SU-DHL-6 (cell line): ENCODE results near the gene KIF12.
"Not testable (repeated sequence)": the region's sequence is repeated elsewhere in the genome, so short reads cannot be mapped to it uniquely, and the experiment has no call there.

ENCODE experiments used
- H2AFZ ChIP-seq: fragments of 200-600 bp; sonication (generic); 2 replicates; pipeline ENCODE4 v1.6.1; 2014; ENCODE audit warnings: low read depth, mild to moderate bottlenecking, moderate library complexity, mixed read lengths, antibody characterized with exemption, low read length; ENCODE audit not compliant: severe bottlenecking
- H3F3A ChIP-seq: fragments of 200-600 bp; shearing (Covaris generic); 2 replicates; pipeline ENCODE4 v1.6.0; 2016; ENCODE audit warnings: antibody characterized with exemption, mild to moderate bottlenecking; ENCODE audit not compliant: insufficient read depth
- H3K27ac ChIP-seq: fragments of 200-600 bp; sonication (generic); 2 replicates; pipeline ENCODE4 v1.5.1; 2016; ENCODE audit warnings: low read depth, mild to moderate bottlenecking, low read length, moderate library complexity, mixed read lengths
- H3K27me3 ChIP-seq: fragments of 200-600 bp; sonication (generic), shearing (Covaris generic); 2 replicates; pipeline ENCODE4 v1.6.0; 2014; ENCODE audit warnings: mild to moderate bottlenecking, low read length
- H3K36me3 ChIP-seq: fragments of 200-600 bp; sonication (generic); 2 replicates; pipeline ENCODE4 v1.6.1; 2014; ENCODE audit warnings: mild to moderate bottlenecking, low read length, mixed read lengths
- H3K4me2 ChIP-seq: fragments of 300-600, 200-600 bp; shearing (Covaris generic), sonication (generic); 2 replicates; pipeline ENCODE4 v1.6.0; 2014; ENCODE audit warnings: low read length, low read depth, mild to moderate bottlenecking; ENCODE audit not compliant: poor library complexity, severe bottlenecking
- H3K4me3 ChIP-seq: fragments of 200-600 bp; sonication (generic); 2 replicates; pipeline ENCODE4 v1.5.1; 2014; ENCODE audit warnings: antibody characterized with exemption, low read length, mild to moderate bottlenecking, mixed read lengths; ENCODE audit not compliant: insufficient read depth, poor library complexity, severe bottlenecking
- H3K79me2 ChIP-seq: fragments of 200-600 bp; sonication (generic); 2 replicates; pipeline ENCODE4 v1.6.1; 2014; ENCODE audit warnings: mild to moderate bottlenecking, low read length, moderate library complexity; ENCODE audit not compliant: insufficient read depth
- H3K9ac ChIP-seq: fragments of 200-600 bp; sonication (generic); 2 replicates; pipeline ENCODE4 v1.7.0; 2014; ENCODE audit warnings: mild to moderate bottlenecking, low read length
- H3K9me2 ChIP-seq: fragments of 200-600 bp; sonication (generic); replicated peaks from 2 replicates; pipeline ENCODE4 v1.6.1; 2014; ENCODE audit warnings: low read length; ENCODE audit not compliant: insufficient read depth
- H3K9me3 ChIP-seq: fragments of 200-600 bp; sonication (generic); 2 replicates; pipeline ENCODE4 v1.6.1; 2014; ENCODE audit warnings: low read length, mixed read lengths; ENCODE audit not compliant: insufficient read depth
- H4K20me1 ChIP-seq: fragments of 200-600 bp; sonication (generic); 2 replicates; pipeline ENCODE4 v1.6.1; 2014; ENCODE audit warnings: low read depth, mild to moderate bottlenecking, antibody characterized with exemption, low read length, moderate library complexity, mixed read lengths
- EZH2phosphoT487 ChIP-seq: fragments of 200-600 bp; sonication (generic), shearing (Covaris generic); conservative IDR thresholded peaks from 2 replicates; pipeline ENCODE4 v1.6.1; 2018; ENCODE audit warnings: mild to moderate bottlenecking, antibody characterized with exemption, low read length, moderate library complexity, mixed read lengths
- TF ChIP-seq, protein P1 (sequence below): fragments of 200-600 bp; sonication (generic); IDR thresholded peaks from one replicate; pipeline ENCODE4 v1.5.1; 2017; ENCODE audit warnings: antibody characterized with exemption, mild to moderate bottlenecking, low read length, moderate library complexity; ENCODE audit not compliant: insufficient read depth, poor library complexity, severe bottlenecking

KIF12 gene

DNA sequence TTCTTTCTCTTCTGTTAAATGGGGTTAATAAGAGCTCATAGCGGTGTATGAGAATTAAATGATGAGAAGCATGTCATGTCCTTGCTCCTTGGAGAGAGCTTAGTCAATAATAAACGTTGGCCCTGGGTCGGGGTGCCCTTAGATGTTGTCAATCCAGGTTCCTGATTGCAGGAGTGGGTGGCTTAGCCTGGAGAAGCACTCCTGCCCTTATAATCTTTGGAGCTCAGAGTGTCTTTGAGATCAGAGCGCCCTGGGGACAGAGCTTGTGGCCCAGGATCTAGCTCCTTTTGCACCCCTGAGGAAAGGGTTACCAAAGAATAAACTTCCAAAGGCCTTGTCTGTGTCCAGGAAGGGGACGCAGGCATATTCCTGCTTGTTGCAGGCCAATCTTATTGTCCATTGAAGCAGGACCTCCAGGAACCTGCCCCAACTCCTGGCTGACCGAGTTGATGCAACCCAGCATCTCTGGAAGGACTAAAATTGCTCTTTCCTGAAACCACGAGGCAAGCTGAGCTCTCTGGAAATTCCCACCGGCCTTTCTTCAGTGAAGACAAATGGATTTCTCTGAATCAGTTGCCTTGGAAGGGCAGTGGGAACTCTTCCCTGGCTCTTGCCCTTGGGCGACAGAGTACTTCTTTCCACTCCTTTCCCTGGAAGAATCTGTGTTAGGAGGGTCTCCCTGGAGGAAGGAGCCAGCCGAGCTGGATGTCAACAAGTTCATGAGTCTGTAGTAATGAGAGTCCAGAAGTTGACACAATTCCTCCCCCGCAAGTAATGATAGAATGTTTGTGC lies 14.6 kb downstream of the KIF12 start:
- Histone ChIP-seq H3K36me3 (no peaks in the 10 kb centered on the region), H2AFZ (no peak overlapping the region), H4K20me1 (no peaks in the 10 kb centered on the region), H3F3A (no peaks in the 10 kb centered on the region), H3K4me2 (no peak overlapping the region), H3K27me3 (no peaks in the 10 kb centered on the region), H3K9ac (no peak overlapping the region), H3K27ac (no peak overlapping the region), H3K9me3 (no peaks in the 10 kb centered on the region), H3K79me2 (no peaks in the 10 kb centered on the region), H3K4me3 (no peak overlapping the region), H3K9me2 (no peaks in the 10 kb centered on the region)
- TF ChIP-seq, protein P1, sequence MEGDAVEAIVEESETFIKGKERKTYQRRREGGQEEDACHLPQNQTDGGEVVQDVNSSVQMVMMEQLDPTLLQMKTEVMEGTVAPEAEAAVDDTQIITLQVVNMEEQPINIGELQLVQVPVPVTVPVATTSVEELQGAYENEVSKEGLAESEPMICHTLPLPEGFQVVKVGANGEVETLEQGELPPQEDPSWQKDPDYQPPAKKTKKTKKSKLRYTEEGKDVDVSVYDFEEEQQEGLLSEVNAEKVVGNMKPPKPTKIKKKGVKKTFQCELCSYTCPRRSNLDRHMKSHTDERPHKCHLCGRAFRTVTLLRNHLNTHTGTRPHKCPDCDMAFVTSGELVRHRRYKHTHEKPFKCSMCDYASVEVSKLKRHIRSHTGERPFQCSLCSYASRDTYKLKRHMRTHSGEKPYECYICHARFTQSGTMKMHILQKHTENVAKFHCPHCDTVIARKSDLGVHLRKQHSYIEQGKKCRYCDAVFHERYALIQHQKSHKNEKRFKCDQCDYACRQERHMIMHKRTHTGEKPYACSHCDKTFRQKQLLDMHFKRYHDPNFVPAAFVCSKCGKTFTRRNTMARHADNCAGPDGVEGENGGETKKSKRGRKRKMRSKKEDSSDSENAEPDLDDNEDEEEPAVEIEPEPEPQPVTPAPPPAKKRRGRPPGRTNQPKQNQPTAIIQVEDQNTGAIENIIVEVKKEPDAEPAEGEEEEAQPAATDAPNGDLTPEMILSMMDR, result no peak
- TF ChIP-seq EZH2phosphoT487, result no peak

DNA sequence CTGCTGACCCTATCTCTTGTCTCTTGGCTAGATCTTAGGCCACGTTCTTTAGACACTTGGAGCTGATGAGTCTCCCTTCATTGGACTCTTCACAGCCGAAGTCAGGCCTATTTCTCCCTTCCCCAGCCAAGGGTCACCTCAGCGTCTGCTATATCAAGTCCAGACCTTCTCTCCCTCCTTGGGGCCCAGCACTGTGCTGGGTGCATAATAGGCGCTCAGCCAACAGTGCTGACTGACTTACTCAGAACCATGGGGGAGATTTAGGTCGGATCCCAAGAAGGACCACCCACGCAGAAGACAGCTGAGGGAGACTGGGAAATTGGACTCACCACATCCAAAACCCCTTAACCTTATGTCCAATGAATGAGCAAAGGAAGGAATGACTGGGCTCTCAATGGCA lies 15.4 kb downstream of the KIF12 start:
- no peaks in the 10 kb centered on the region for H3K27me3 ChIP-seq
- H3K79me2 ChIP-seq, result no peaks in the 10 kb centered on the region
- no peaks in the 10 kb centered on the region for H4K20me1 ChIP-seq
- H3K9me2 ChIP-seq, result no peaks in the 10 kb centered on the region
- no peaks in the 10 kb centered on the region for H3F3A ChIP-seq
- H2AFZ ChIP-seq, result no peak overlapping the region
- H3K36me3 ChIP-seq, result no peaks in the 10 kb centered on the region
- no peak overlapping the region for H3K27ac ChIP-seq
- no peak overlapping the region for H3K4me3 ChIP-seq
- no peak overlapping the region for H3K4me2 ChIP-seq
- H3K9me3 ChIP-seq, result no peaks in the 10 kb centered on the region
- H3K9ac ChIP-seq, result no peak overlapping the region
- TF ChIP-seq, protein P1, result no peak
- TF ChIP-seq EZH2phosphoT487, result no peak

DNA sequence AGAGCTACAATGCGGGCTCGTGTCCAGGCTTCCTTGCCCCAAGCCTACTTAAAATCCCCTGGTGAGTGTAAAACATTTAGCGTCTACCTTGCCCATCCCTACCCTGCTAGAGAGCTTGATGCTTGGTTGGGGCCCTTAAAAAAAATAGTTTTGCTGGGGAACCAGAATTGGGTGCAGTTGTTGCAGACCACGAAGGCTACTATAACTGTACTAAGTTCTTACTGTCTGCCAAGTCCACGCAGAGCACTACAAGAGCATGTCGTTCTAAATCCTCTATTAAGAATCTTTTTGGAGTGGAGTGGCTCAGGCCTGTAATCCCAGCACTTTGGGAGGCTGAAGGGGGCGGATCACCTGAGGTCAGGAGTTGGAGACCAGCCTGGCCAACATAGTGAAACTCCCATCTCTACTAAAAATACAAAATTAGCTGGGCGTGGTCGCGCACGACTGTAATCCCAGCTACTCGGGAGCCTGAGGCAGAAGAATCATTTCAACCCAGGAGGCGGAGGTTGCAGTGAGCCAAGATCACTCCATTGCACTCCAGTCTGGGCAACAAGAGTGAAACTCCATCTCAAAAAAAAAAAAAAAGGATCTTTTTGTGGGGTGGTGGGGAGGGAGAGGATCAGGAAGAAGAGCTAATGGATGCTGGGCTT lies 16.2 kb downstream of the KIF12 start:
- not testable (repeated sequence) for H3F3A ChIP-seq, H2AFZ ChIP-seq, H3K27me3 ChIP-seq, H3K36me3 ChIP-seq, H3K9ac ChIP-seq, H3K79me2 ChIP-seq, H3K9me3 ChIP-seq, H3K4me2 ChIP-seq, H4K20me1 ChIP-seq, H3K4me3 ChIP-seq, H3K27ac ChIP-seq, H3K9me2 ChIP-seq
